GM18508 (cell line): ENCODE results near the gene SLCO3A1.

Source experiments
- ATAC-seq: cut with Tn5 transposase; IDR thresholded peaks from one replicate; pipeline ENCODE4 v1.9.1; 2021; ENCODE audit warnings: moderate number of reproducible peaks; ENCODE audit not compliant: insufficient read depth, unreplicated experiment

SLCO3A1 gene

GRCh38 chr15:91853511-91853947 lies at the start of gene SLCO3A1:
Gene SLCO3A1, plus strand, starts transcription at chr15:91853708.
- ATAC-seq, result no peak

- no peak for ATAC-seq
Observed at GRCh38 chr15:91807122-91807521, 46.4 kb upstream of the SLCO3A1 start.

DNA sequence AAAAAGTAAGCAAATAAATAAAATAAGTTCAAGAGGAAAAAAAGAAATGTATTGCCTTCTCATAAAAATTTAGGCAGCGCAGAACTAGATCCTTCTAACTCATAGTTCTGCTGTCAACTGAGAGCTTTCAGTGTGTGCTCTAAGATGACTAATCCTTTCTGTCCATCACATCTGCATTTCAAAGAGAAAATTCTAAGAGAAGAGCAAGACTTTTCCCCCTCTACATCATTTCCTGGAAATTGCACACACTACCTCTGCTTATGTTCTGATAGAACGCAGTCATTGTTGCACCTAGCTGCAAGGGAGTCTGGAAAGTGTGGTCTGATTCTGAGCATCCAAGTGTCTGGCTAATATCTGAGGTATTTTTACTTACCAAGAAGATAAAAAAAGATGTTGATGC lies 39.6 kb upstream of the SLCO3A1 start:
- ATAC-seq, result no peak

DNA sequence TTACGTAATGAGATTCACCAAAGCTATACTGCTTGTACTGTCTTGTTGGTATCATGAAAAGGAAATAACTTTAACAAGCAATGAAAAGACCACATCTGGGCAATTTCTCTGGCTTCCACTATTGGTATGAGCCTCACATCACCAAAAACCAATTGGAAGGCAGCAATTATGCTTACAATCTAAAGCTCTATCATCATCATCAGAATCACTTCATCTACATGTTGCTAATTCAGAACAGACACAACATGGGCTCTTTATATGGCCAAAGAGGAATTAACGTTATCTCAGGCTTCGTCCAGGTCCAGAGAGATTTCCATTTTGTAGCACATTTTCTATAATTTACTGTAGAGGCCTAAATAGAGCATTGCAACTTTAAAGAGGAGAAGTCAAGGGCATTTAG lies 36.6 kb upstream of the SLCO3A1 start:
- no peak for ATAC-seq

- ATAC-seq, result no peak
Observed at GRCh38 chr15:91821458-91821857, 32.0 kb upstream of the SLCO3A1 start.

DNA sequence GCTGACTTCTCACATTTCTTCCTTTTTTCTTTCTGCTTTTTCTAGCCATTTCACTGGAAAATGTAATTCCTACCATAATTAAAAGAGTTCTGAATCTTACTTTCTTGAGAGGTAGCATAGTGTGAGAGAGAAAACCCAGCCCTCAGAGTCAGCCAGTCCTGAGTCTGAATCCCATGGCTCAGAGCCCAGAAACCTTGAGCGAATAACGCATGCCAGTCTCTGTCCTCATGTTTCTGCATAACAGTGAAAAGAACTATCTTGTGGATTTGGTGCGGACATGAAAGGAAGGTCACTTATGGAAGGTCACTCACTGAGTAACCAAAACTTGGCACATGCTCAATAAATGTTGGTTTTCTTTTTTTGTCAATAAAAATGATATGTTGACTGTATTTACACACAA lies 29.3 kb upstream of the SLCO3A1 start:
- ATAC-seq, result no peak

DNA sequence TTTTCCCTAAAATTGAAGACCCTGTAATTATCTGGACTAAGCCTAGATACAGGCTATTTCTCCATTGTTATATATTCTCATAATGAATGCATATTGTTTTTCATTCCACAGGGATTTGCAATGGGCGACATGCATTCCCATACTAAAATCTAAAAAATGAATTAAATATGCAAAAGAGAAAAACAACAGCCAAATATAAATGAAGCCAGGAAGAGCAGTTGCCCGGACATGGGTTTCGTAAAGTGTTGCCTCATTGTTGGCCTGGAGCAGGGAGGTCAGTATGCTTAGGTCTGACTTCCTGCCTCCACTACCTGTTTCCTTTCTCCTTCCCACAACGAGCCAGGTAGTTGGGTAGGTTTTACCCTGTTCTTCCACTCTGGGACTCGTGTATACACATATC lies 27.1 kb upstream of the SLCO3A1 start:
- ATAC-seq, result no peak

DNA sequence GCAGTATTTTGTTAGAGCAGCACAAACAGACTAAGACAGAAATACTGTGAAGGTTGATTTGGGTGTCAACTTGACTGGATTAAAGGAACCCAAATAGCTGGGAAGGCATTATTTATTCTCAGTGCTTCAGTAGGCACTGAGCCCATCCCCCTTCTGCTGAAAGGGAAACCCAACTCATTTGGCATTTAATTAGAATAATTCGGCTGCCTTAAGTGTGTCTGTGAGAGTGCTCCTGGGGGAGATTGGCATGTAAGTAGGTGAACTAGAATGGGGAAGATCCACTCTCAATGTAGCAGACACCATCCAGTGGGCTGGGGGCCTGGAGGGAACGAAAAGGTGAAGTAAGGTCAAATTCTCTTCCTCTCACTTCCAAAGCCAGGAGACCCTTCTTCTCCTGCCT lies 20.5 kb upstream of the SLCO3A1 start:
- ATAC-seq, result no peak

DNA sequence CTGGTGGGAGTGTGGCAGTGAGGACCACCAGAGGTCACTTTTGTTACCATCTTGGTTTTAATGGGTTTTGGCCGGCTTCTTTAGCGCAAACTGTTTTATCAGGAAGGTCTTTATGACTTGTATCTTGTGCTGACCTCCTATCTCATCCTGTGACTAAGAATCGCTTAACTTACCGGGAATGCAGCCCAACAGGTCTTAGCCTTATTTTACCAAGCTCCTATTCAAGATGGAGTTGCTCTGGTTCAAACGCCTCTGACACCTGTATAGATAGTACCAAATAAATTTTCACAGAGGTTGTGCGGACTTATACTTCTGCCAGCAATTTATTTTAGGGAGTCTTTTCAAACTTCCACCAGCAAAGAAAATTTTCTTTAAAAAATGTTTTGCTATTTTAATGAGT lies 13.6 kb upstream of the SLCO3A1 start:
- no peak for ATAC-seq

DNA sequence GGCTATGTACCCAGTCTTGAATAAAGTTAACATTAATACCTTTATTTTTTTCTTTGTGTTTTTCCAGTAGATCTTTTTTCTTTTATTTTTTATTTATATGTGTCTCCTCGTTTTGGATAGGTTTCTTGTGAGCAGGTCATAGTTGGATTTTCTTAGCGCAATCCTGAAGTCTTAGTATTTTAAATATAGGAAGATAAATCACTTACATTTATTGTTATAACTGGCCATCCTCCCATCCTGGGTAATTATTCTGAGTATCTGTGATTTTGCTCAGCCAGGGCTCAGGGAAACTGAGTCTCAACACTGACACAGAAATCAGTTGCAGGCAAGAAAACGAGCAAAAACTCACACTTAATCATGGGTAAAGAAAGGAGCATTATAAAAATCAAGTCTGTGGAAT lies 11.6 kb upstream of the SLCO3A1 start:
- no peak for ATAC-seq

GRCh38 chr15:91844341-91844740 lies 9.2 kb upstream of the SLCO3A1 start:
- ATAC-seq, result no peak

DNA sequence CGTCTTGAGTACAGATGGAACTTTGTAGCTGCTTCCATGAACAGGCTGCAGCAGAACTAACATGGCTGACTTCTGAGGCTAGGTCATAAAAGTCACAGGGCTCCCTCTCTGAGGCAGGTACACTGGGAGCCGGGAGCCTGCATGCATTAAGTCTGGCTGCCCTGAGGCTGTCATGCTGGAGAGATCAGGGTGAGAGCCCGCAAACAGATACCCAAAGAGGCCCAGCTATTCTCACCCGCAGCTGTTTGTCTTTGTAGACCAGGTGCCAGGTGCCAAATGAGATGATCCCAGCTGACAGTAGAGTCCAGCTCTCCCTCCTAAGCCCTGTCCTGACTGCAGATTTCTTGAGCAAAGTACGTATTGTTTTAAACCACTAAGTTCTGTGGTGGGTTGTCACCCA lies 8.6 kb upstream of the SLCO3A1 start:
- no peak for ATAC-seq

DNA sequence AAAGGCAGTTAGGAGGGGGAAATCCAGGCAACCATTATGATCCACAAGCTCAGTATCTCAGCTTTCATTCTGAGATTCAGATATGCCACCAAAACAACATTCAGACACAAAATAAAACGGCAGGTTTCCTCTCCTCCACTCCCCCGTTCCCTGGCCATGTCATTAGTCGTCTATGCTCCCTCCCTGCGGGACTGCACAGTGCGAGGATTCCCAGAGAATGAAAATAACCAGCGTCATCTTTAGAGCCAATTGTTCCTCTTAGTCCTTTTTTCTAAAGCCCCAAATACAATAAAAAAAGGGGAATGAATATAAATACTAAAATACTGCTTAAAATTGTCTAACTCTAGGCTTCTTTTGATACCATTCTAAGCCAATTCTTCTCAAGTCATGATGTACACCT lies 7.8 kb upstream of the SLCO3A1 start:
- no peak for ATAC-seq

- ATAC-seq, result no peak
Observed at GRCh38 chr15:91849180-91849579, 4.3 kb upstream of the SLCO3A1 start.

- ATAC-seq, result no peak
Observed at GRCh38 chr15:91849749-91850161, 3.8 kb upstream of the SLCO3A1 start.

- no peak for ATAC-seq
Observed at GRCh38 chr15:91852741-91853510, 582 bp upstream of the SLCO3A1 start.

DNA sequence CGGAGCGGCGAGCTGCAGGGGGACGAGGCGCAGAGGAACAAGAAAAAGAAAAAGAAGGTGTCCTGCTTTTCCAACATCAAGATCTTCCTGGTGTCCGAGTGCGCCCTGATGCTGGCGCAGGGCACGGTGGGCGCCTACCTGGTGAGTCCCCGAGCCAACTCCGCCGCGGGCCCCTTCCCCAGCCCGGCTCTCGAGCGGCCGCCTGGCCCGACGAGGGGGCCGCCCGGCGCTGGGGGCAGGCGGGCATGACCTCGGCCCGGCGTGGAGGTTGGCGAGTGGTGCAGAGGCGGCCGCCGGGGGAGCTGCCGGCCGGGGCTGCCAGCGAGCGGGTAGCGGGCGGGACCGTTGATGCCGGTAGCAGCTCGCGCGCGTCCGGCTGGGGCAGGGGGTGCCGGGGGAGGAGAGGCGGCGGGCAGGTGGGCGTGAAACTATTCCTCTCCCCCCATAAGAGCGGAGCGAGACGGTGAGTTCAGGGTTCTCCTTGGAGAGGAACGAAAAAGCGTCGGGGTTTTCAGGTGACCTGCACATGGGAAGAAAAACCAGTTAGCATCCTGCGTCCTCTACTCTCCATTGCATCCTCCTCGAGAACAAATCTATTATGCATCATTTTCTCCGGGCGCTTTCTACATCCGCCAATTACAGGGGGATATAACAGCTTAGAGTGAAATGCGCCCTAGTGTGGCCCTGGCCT lies 585 bp downstream of the SLCO3A1 start:
- ATAC-seq, result no peak

DNA sequence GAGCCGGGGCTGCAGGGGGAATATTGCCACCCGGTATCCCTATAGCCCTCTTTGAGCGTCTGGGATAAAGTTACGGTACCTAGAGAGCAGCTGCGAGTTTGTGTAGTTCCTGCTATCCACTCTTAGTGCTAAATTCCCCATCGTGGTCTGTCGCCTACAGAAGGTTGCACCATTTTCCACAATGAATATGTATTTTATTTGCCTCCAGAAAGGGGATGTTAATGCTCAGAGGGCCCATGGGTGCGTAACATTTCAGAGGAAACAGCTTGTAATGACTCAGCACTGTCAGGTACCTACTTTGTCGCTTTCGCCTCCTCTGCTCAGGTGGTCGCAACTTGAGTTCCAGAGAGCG lies 1.1 kb downstream of the SLCO3A1 start:
- ATAC-seq, result no peak

DNA sequence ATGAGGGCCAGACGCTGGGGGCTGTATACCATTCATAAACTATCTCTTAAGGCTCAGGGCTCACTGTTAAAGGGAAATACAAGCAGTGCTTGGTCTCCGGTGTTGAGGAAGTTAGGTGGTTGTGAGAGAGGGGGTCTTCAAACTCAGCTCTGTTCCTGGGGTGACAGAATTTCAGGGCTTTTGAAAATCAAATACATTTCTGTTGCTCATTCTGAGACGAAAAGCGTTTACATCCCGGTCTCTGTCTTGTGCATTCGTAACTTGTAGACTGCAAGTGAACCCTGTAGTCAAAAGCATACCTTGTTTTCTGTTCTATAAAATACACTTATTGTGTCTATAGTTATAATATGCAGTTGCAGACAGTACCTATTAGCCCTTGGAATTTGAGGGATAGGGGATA lies 1.7 kb downstream of the SLCO3A1 start:
- ATAC-seq, result no peak

- peak; percentile 35 for ATAC-seq
Observed at GRCh38 chr15:91855684-91856489, 2.4 kb downstream of the SLCO3A1 start.

- no peak for ATAC-seq
Observed at GRCh38 chr15:91857224-91857585, 3.7 kb downstream of the SLCO3A1 start.
